SK-N-SH (cell line): ENCODE results near the gene RGS7BP. TPM values are rescaled to one million over a fixed set of nuclear protein-coding genes. Genes with fewer than 3 reads are reported as not detected.

Source experiments
- CTCF ChIA-PET: fragments of 300-600, 350-600 bp; formaldehyde crosslinking; extraction: SDS; loops from one replicate; lab custom pipeline; 2021; lab: Yijun Ruan, JAX
- POLR2A ChIA-PET: fragments of 350-600 bp; sonication (Branson Sonifier 250); formaldehyde crosslinking; extraction: SDS; loops from one replicate; lab custom pipeline; 2020; ENCODE audit warnings: antibody characterized with exemption, inconsistent platforms; lab: Yijun Ruan, JAX
- DNase-seq: peaks from one replicate; pipeline ENCODE4 v3.0.0; 2012
- H2AFZ ChIP-seq: fragments of 200-600 bp; sonication (generic); 2 replicates; pipeline ENCODE4 v1.8.1; 2016; ENCODE audit warnings: antibody characterized with exemption, mild to moderate bottlenecking, low read depth
- H3F3A ChIP-seq: fragments of 200-600 bp; sonication (generic); replicated peaks from 2 replicates; pipeline ENCODE3; 2016; ENCODE audit warnings: antibody characterized with exemption, mild to moderate bottlenecking; ENCODE audit not compliant: insufficient read depth
- H3K27ac ChIP-seq, 2 experiments: fragments of 200-500 bp in 1 of 2; fragments of 200-600 bp in 1 of 2; sonication (Bioruptor generic) in 1 of 2; sonication (generic), shearing (Covaris generic) in 1 of 2; 2 replicates each; pipeline versions ENCODE4 v1.5.1 to v1.6.1; 2014 to 2016; ENCODE audit warnings: low read depth in 2 of 2, inconsistent platforms in 1 of 2, low read length in 1 of 2, mild to moderate bottlenecking in 1 of 2, mixed read lengths in 1 of 2
- H3K27me3 ChIP-seq: fragments of 200-600 bp; sonication (generic), shearing (Covaris generic); 2 replicates; pipeline ENCODE4 v1.6.1; 2016; ENCODE audit warnings: mixed run types; ENCODE audit not compliant: insufficient read depth
- H3K36me3 ChIP-seq, 2 experiments: fragments of 200-500 bp in 1 of 2; fragments of 200-600 bp in 1 of 2; sonication (Bioruptor generic) in 1 of 2; sonication (generic) in 1 of 2; replicated peaks in 1 of 2; 2 replicates each; pipeline versions ENCODE3 to v1.5.1; 2014 to 2016; ENCODE audit warnings: low read length in 1 of 2, mild to moderate bottlenecking in 1 of 2; ENCODE audit not compliant: insufficient read depth in 2 of 2, control insufficient read depth in 1 of 2
- H3K4me1 ChIP-seq, 2 experiments: fragments of 200-500 bp in 1 of 2; fragments of 200-600 bp in 1 of 2; sonication (Bioruptor generic) in 1 of 2; sonication (generic), shearing (Covaris generic) in 1 of 2; 2 replicates each; pipeline versions ENCODE4 v1.5.1 to v1.6.1; 2014 to 2016; ENCODE audit warnings: low read depth in 1 of 2, low read length in 1 of 2, mixed run types in 1 of 2; ENCODE audit not compliant: insufficient read depth in 2 of 2, control insufficient read depth in 1 of 2
- H3K4me2 ChIP-seq: fragments of 200-600 bp; sonication (generic), shearing (Covaris generic); 2 replicates; pipeline ENCODE4 v1.6.1; 2017; ENCODE audit warnings: mixed run types
- H3K4me3 ChIP-seq, 2 experiments: fragments of 200-500 bp in 1 of 2; fragments of 200-600 bp in 1 of 2; sonication (Bioruptor generic) in 1 of 2; sonication (generic), shearing (Covaris generic) in 1 of 2; 2 replicates each; pipeline versions ENCODE4 v1.5.1 to v1.8.1; 2014 to 2016; ENCODE audit warnings: low read depth in 2 of 2, inconsistent platforms in 1 of 2, low read length in 1 of 2, mild to moderate bottlenecking in 1 of 2, mixed read lengths in 1 of 2, moderate library complexity in 1 of 2
- H3K79me2 ChIP-seq: fragments of 200-600 bp; sonication (generic); 2 replicates; pipeline ENCODE4 v1.8.1; 2017; ENCODE audit warnings: mild to moderate bottlenecking; ENCODE audit not compliant: insufficient read depth
- H3K9ac ChIP-seq: fragments of 200-600 bp; sonication (generic); 2 replicates; pipeline ENCODE4 v1.6.1; 2017; ENCODE audit warnings: mixed run types
- H3K9me2 ChIP-seq: fragments of 200-600 bp; sonication (generic); 2 replicates; pipeline ENCODE4 v1.6.1; 2017; ENCODE audit warnings: mixed run types
- H3K9me3 ChIP-seq: fragments of 200-600 bp; sonication (generic); 2 replicates; pipeline ENCODE4 v1.6.1; 2017; ENCODE audit warnings: mixed run types, mild to moderate bottlenecking, moderate library complexity
- H4K20me1 ChIP-seq: fragments of 200-600 bp; sonication (generic); 2 replicates; pipeline ENCODE4 v1.6.1; 2017; ENCODE audit warnings: mild to moderate bottlenecking, mixed run types; ENCODE audit not compliant: insufficient read depth
- ELF1 ChIP-seq: IDR thresholded peaks from 2 replicates; pipeline ENCODE4 v1.4.0; 2012
- FOSL2 ChIP-seq: IDR thresholded peaks from 2 replicates; pipeline ENCODE4 v1.4.0; 2012; ENCODE audit warnings: low read depth, mild to moderate bottlenecking, moderate library complexity, borderline replicate concordance
- IRF3 ChIP-seq: fragments of 150-350 bp; IDR thresholded peaks from 2 replicates; pipeline ENCODE4 v1.6.1; 2016; ENCODE audit warnings: mild to moderate bottlenecking, low read depth, low read length
- MEF2A ChIP-seq: IDR thresholded peaks from 2 replicates; pipeline ENCODE4 v1.4.0; 2012; ENCODE audit warnings: low read depth, borderline replicate concordance
- PBX3 ChIP-seq: IDR thresholded peaks from 2 replicates; pipeline ENCODE4; 2012
- RFX5 ChIP-seq: IDR thresholded peaks from 2 replicates; pipeline ENCODE4 v1.6.1; 2012; ENCODE audit warnings: mild to moderate bottlenecking, improper control_type of control experiment, low read length
- RXRA ChIP-seq: IDR thresholded peaks from 2 replicates; pipeline ENCODE4 v1.4.0; 2012; ENCODE audit warnings: low read depth, mild to moderate bottlenecking, borderline replicate concordance
- SIN3A ChIP-seq: IDR thresholded peaks from 2 replicates; pipeline ENCODE4 v1.6.1; 2012; ENCODE audit warnings: low read depth, mild to moderate bottlenecking, low read length, moderate library complexity, borderline replicate concordance
- TEAD4 ChIP-seq: IDR thresholded peaks from 2 replicates; pipeline ENCODE4 v1.4.0; 2012; ENCODE audit warnings: mild to moderate bottlenecking, borderline replicate concordance; ENCODE audit not compliant: insufficient read depth
- USF1 ChIP-seq: IDR thresholded peaks from 2 replicates; pipeline ENCODE4 v1.4.0; 2012; ENCODE audit warnings: low read depth, borderline replicate concordance
- YY1 ChIP-seq: IDR thresholded peaks from 2 replicates; pipeline ENCODE4 v1.4.0; 2012; ENCODE audit warnings: low read depth, mild to moderate bottlenecking
- WGBS: methylation state at CpG from one replicate; pipeline ENCODE4 v1.1.6; 2017; ENCODE audit warnings: low lambda C conversion rate; 5-methylcytosine and 5-hydroxymethylcytosine counted together
- polyA plus RNA-seq, 3 experiments: library from polyadenylated mRNA; depleted of rRNA; stranded (reverse); fragments of >200 nt; gene quantifications; 2 replicates each; pipeline ENCODE4 v1.2.3, GENCODE V29; 2012
- TF ChIP-seq, protein P1 (sequence below): IDR thresholded peaks from 2 replicates; pipeline ENCODE4 v1.6.1; 2012; ENCODE audit warnings: mild to moderate bottlenecking, low read depth, low read length, moderate library complexity
- TF ChIP-seq, protein P2 (sequence below): fragments of 150-350 bp; IDR thresholded peaks from 2 replicates; pipeline ENCODE4 v1.6.1; 2017; ENCODE audit warnings: antibody characterized with exemption, low read length, low read depth, borderline replicate concordance

Gene RGS7BP
- polyA plus RNA-seq, 1 of the 3 experiments (the other 2 are of a cell fraction) = not detected

- TF ChIP-seq, protein P1, sequence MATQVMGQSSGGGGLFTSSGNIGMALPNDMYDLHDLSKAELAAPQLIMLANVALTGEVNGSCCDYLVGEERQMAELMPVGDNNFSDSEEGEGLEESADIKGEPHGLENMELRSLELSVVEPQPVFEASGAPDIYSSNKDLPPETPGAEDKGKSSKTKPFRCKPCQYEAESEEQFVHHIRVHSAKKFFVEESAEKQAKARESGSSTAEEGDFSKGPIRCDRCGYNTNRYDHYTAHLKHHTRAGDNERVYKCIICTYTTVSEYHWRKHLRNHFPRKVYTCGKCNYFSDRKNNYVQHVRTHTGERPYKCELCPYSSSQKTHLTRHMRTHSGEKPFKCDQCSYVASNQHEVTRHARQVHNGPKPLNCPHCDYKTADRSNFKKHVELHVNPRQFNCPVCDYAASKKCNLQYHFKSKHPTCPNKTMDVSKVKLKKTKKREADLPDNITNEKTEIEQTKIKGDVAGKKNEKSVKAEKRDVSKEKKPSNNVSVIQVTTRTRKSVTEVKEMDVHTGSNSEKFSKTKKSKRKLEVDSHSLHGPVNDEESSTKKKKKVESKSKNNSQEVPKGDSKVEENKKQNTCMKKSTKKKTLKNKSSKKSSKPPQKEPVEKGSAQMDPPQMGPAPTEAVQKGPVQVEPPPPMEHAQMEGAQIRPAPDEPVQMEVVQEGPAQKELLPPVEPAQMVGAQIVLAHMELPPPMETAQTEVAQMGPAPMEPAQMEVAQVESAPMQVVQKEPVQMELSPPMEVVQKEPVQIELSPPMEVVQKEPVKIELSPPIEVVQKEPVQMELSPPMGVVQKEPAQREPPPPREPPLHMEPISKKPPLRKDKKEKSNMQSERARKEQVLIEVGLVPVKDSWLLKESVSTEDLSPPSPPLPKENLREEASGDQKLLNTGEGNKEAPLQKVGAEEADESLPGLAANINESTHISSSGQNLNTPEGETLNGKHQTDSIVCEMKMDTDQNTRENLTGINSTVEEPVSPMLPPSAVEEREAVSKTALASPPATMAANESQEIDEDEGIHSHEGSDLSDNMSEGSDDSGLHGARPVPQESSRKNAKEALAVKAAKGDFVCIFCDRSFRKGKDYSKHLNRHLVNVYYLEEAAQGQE = no peak
- TF ChIP-seq USF1 = no peak
These were observed 46.9 kb upstream of the RGS7BP start (continued) for GRCh38 chr5:64458948-64459347.

DNA sequence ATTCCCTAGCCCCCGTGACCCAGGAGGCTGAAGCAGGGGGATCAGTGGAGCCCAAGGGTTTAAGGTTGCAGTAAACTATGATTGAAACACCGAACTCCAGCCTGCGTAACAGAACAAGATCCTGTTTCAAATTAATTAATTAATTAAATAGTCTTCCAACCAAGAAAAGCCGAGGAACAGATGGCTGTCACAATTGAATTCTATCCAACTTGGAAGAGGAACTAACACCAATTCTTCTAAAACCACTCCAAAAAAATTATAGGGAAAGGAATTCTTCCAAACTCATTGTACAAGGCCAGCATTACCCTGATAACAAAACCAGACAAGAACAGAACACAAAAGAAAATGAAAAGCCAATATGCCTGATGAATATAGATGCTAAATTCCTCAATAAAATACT lies 43.4 kb upstream of the RGS7BP start:
- no peak for DNase-seq
- CTCF ChIA-PET = no interaction called here
- no peak overlapping the region for H3K4me3 ChIP-seq
- POLR2A ChIA-PET = no interaction called here
- H3K36me3 ChIP-seq = no peaks in the 10 kb centered on the region
- H4K20me1 ChIP-seq = no peaks in the 10 kb centered on the region
- no peak overlapping the region for H3K27ac ChIP-seq
- no peaks in the 10 kb centered on the region for H3F3A ChIP-seq
- no peak overlapping the region for H3K4me2 ChIP-seq
- TF ChIP-seq ELF1 (no peak), SIN3A (no peak), PBX3 (no peak), RFX5 (no peak)
- no peaks in the 10 kb centered on the region for H3K9me3 ChIP-seq
- no peaks in the 10 kb centered on the region for H3K27me3 ChIP-seq
- 0 out of 2 replicates have a peak, but pooled peaks cover 3% of the 10 kb centered on the region for H3K9me2 ChIP-seq
- WGBS = 7% methylated on average over 4 of the region's 4 CpGs
- H3K9ac ChIP-seq = no peak overlapping the region
- H2AFZ ChIP-seq = no peak overlapping the region
- no peaks in the 10 kb centered on the region for H3K79me2 ChIP-seq
- H3K4me1 ChIP-seq = no peaks in the 10 kb centered on the region

GRCh38 chr5:64486163-64486562 lies 19.7 kb upstream of the RGS7BP start:
- Histone ChIP-seq H3K9ac (no peak overlapping the region), H3K36me3 (no peaks in the 10 kb centered on the region), H3F3A (no peaks in the 10 kb centered on the region), H4K20me1 (no peaks in the 10 kb centered on the region), H3K9me3 (no peaks in the 10 kb centered on the region), H3K27ac (no peak overlapping the region), H3K4me3 (no peak overlapping the region), H3K4me1 (no peaks in the 10 kb centered on the region), H2AFZ (no peak overlapping the region), H3K79me2 (no peaks in the 10 kb centered on the region), H3K27me3 (no peaks in the 10 kb centered on the region), H3K4me2 (no peak overlapping the region), H3K9me2 (no peaks in the 10 kb centered on the region)
- POLR2A ChIA-PET = no interaction called here
- no peak for DNase-seq
- WGBS = 0% methylated on average over 2 of the region's 2 CpGs
- CTCF ChIA-PET = no interaction called here
- TF ChIP-seq TEAD4 = no peak
- TF ChIP-seq FOSL2 = no peak
- TF ChIP-seq, protein P2, sequence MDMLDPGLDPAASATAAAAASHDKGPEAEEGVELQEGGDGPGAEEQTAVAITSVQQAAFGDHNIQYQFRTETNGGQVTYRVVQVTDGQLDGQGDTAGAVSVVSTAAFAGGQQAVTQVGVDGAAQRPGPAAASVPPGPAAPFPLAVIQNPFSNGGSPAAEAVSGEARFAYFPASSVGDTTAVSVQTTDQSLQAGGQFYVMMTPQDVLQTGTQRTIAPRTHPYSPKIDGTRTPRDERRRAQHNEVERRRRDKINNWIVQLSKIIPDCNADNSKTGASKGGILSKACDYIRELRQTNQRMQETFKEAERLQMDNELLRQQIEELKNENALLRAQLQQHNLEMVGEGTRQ = no peak
- no peak for TF ChIP-seq YY1
- TF ChIP-seq, protein P1 = no peak
- no peak for TF ChIP-seq IRF3
- TF ChIP-seq RXRA = no peak
- TF ChIP-seq MEF2A = no peak
